ENCODE data around the gene ZNF362.
A peak's percentile ranks its signal among the peaks of the same experiment; 100 is the strongest.

Gene ZNF362, protein sequence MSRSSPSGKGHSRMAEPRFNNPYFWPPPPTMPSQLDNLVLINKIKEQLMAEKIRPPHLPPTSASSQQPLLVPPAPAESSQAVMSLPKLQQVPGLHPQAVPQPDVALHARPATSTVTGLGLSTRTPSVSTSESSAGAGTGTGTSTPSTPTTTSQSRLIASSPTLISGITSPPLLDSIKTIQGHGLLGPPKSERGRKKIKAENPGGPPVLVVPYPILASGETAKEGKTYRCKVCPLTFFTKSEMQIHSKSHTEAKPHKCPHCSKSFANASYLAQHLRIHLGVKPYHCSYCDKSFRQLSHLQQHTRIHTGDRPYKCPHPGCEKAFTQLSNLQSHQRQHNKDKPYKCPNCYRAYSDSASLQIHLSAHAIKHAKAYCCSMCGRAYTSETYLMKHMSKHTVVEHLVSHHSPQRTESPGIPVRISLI

DNA sequence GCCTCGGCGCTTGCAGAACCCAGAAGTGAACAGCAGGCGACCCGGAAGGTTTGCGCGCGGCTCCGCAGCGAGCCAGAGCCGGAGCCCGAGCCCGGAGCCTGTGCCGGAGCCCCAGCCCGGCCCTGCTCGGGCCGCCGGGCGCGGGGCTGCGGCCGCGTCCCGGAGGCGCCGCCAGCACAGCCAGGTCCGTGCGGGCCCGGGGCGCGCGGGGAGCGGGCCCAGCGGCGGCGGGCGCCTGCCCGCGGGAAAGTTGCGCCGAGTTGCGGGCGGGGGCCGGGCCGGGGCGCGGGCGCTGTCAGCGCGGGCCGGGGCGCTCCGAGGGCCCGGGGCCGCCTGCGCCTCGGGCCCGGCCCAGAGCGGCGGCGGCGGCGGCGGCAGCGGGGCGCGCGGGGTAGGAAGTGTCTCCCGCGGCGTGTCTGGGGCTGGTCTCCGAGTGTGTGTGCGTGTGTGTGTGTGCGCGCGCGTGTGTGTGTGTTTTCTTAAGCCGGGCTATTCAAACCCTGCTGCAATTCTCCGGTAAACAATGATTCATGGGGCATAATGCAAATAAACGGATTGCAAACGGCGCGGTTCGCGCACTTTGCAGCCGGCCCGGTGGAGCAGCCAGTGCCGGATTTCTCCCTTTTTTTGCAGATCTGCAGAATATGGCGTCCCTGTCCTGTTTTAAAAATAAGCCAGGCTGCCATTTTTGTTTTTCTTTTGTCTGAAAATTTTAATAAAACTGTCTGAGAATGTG lies at the start of gene ZNF362:
TSS of gene ZNF362 (plus strand) at position 22 of the 736 bp plus-strand sequence. CDS start 14,083 bp downstream, outside the sequence.
- CTCF ChIA-PET = interaction anchor here (0.6 to 1.2 kb wide), 4 partner anchors 8 to 158 kb away, joined by 3 read pairs; no protein-coding TSS in a partner anchor

DNA sequence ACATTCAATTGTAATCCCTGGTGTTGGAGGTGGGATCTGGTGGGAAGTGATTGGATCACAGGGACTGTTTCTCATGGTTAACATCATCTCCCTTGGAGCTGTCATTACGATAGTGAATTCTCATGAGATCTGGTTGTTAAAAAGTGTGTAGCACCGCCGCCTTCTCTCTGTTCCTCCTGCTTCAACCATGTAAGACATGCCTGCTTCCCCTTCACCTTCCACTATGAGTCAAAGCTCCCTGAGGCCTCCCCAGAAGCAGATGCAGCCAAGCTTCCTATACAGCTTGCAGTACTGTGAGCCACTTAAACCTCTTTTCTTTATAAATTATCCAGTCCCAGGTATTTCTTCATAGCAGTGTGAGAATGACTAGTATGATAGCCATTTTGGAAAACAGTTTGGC lies 44.3 kb upstream of the ZNF362 start:
- Mint-ChIP-seq H3K4me3 (no peak overlapping the region), H3K36me3 (no peaks in the 10 kb centered on the region), H3K9me3 (peaks cover 3% of the 10 kb centered on the region), H3K27ac (no peak overlapping the region), H3K27me3 (peaks cover 26% of the 10 kb centered on the region), H3K4me1 (no peaks in the 10 kb centered on the region)
- CTCF ChIA-PET = no interaction called here
- DNase-seq = no peak

More for the DNA sequence above, at the start of gene ZNF362:
- H3K27ac Mint-ChIP-seq = peak within 1 kb of the TSS; percentile 98
- DNase-seq = peak; percentile 80
- H3K4me1 Mint-ChIP-seq = peaks cover 30% of the 10 kb centered on the region
- H3K9me3 Mint-ChIP-seq = no peaks in the 10 kb centered on the region
- peak within 1 kb of the TSS; percentile 97 for H3K4me3 Mint-ChIP-seq
- H3K27me3 Mint-ChIP-seq = peaks cover 30% of the 10 kb centered on the region
- H3K36me3 Mint-ChIP-seq = peaks cover 4% of the 10 kb centered on the region

DNA sequence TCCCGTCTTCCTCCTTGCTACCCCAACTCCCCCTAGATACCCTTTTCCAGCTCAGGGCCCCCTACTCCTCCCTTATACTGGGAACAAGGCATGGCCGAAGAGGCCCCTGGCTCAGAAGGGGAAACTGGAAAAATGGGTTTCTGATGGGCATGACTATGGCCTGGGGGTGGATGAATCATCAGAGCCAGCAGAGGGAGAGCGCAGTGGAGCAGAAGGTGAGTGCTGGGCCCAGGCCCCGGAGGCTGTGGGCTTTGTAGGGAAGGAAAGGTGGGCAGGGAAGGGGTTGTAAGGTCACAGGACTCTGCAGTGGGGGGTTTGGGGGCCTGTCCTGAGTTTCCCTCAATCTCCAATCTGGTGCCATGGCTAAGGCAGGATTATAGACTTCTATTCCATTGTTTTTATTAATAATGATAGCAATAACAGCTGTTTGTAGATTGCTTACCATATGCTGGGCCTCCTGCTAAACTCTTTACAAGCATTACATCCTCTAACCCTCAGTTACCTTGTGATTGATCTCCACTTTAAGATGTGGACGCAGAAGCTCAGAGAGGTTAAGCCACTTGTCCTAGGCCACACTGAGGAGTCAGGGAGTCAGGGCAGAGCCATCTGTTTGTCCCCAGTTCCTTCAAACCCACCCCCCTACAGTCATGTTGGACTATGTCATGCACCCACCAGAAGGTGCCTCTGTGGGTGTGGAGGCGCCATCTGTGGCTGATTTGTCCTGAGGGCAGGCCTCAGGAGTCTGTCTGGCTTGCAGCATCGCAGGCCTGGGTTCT lies 36.2 kb upstream of the ZNF362 start:
- CTCF ChIA-PET = no interaction called here
- Mint-ChIP-seq H3K4me3 (no peak overlapping the region), H3K4me1 (no peaks in the 10 kb centered on the region), H3K27ac (no peak overlapping the region), H3K27me3 (peaks cover 30% of the 10 kb centered on the region), H3K9me3 (peaks cover 5% of the 10 kb centered on the region), H3K36me3 (no peaks in the 10 kb centered on the region)
- DNase-seq = no peak

DNA sequence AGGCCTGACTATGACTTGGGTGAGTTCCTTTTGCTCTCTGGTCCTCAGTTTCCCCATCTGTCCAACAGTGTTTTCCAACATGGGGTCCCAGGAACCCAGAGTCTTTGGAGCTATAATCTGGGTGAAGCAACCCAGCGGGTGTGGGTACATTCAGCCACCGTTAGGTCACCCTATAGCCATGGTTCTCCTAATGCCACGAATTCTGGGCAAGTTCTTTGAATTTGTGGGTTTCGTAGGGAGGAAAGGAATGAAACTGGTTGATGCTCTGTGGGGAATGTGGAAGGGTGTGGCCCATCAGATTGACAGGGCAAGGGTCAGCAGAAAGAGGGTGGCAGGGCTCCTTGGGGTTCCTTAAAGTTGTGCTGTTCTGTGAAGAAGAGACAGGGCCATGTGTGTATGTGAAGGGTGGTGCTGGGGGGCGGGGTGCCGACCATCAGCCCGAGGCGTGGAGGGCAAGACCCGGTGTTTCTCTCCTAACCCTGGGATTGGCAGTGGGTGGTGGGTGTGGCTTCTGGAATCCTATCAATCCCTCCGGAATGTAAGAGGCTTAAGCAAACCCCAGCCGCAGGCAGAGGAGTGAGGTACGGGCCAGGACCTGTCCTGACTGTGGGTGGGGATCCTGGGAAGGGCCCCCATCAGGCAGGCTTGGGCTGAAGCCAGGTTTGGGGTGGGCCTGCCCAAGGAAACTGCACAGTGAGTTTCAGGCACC lies 35.5 kb upstream of the ZNF362 start:
- peaks cover 5% of the 10 kb centered on the region for H3K9me3 Mint-ChIP-seq
- no peaks in the 10 kb centered on the region for H3K4me1 Mint-ChIP-seq
- H3K36me3 Mint-ChIP-seq = no peaks in the 10 kb centered on the region
- no peak overlapping the region for H3K27ac Mint-ChIP-seq
- H3K27me3 Mint-ChIP-seq = peaks cover 30% of the 10 kb centered on the region
- H3K4me3 Mint-ChIP-seq = no peak overlapping the region
- DNase-seq = no peak
- CTCF ChIA-PET = interaction anchor here (1.0 kb wide), 1 partner anchor 249 kb away, joined by 3 read pairs; no protein-coding TSS in a partner anchor

DNA sequence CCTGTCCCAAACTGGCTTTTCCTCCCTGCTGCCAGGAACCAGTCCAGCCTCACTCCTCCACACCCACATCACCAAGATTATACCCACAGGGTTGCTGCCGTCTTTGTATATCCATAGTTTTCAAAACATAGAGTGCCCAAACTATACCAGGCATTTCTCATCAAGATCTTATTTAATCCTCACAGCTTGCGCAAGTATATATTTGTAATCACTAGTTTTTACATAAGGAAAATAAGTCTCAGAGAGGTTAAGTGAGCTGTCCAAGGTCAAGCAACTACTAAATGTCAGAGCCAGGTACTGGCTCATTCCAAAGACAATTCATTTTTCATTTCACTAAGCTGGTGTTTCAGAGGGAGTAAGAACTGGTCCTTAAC lies 34.9 kb upstream of the ZNF362 start:
- Mint-ChIP-seq H3K27ac (no peak overlapping the region), H3K4me3 (no peak overlapping the region), H3K9me3 (peaks cover 5% of the 10 kb centered on the region), H3K27me3 (peaks cover 30% of the 10 kb centered on the region), H3K4me1 (no peaks in the 10 kb centered on the region), H3K36me3 (no peaks in the 10 kb centered on the region)
- CTCF ChIA-PET = interaction anchor here (1.0 kb wide), 1 partner anchor 249 kb away, joined by 3 read pairs; no protein-coding TSS in a partner anchor
- DNase-seq = no peak

DNA sequence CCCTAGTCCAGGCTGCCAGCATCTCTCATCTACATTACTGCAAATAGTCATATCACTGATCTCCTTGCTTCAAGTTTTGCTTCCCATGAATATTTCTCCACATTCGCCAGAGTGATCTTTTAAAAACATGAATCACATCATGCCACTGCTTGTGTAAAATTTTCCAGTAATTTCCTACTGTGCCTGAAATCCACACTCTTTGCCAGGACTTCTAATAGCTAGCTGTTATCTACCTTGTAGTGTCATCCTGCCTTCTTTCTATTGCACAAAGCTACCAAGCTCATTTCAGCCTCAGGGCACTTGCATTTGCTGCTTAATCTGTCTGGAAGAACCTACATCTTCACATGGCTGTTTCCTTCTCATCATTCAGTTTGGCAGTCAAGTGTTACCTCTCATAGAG lies 33.9 kb upstream of the ZNF362 start:
- Mint-ChIP-seq H3K9me3 (peaks cover 5% of the 10 kb centered on the region), H3K27me3 (peaks cover 20% of the 10 kb centered on the region), H3K36me3 (no peaks in the 10 kb centered on the region), H3K4me1 (no peaks in the 10 kb centered on the region), H3K27ac (no peak overlapping the region), H3K4me3 (no peak overlapping the region)
- CTCF ChIA-PET = no interaction called here
- DNase-seq = no peak

DNA sequence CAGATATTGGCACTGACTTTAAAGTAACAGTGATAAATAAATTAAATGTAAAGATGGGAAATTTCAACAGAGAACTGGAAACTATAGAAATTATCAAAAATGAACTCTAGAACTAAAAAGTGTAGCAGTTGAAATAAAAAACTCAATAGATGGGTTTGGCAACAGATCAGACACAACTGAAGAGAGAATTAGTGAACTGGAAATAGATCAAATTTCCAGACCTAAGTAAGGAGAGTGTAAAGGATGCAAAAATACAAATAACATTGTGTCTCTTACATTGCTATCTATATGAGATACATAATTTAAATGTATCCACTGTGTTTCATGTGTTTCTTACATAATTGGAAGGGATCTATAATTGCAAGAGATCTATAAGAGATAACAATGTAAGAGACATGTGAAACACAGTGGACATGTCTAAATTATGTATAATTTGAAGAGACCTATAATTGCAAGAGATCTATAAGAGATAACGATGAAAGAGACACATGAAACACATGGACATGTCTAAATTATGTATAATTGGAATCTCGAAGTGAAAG lies 32.1 kb upstream of the ZNF362 start:
- H3K4me3 Mint-ChIP-seq = no peak overlapping the region
- CTCF ChIA-PET = no interaction called here
- H3K36me3 Mint-ChIP-seq = no peaks in the 10 kb centered on the region
- H3K27ac Mint-ChIP-seq = no peak overlapping the region
- no peaks in the 10 kb centered on the region for H3K4me1 Mint-ChIP-seq
- H3K27me3 Mint-ChIP-seq = peaks cover 27% of the 10 kb centered on the region
- no peak for DNase-seq
- H3K9me3 Mint-ChIP-seq = peaks cover 5% of the 10 kb centered on the region

DNA sequence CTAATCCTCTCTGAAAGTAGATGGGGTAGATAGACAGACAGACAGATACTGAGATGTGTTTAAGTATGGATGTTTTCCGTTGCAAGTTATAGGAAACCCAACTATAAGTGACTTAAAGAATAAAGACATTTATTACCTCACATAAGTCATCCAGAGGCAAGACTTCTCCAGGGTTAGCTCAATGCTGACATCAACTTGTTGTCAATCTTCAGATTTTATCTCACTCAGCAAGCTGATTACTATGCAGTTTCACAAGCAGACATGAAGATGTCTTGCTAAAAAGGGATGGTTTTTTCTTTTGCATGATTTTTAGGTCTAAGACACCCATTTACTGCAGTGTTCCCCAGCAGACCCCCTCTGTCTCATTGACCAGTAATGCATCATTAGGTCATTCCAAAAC lies 30.7 kb upstream of the ZNF362 start:
- no peak for DNase-seq
- no peak overlapping the region for H3K27ac Mint-ChIP-seq
- CTCF ChIA-PET = interaction anchor here (1.0 kb wide), 1 partner anchor 71 kb away, joined by 3 read pairs; no protein-coding TSS in a partner anchor
- H3K36me3 Mint-ChIP-seq = no peaks in the 10 kb centered on the region
- peaks cover 24% of the 10 kb centered on the region for H3K27me3 Mint-ChIP-seq
- no peak overlapping the region for H3K4me3 Mint-ChIP-seq
- no peaks in the 10 kb centered on the region for H3K4me1 Mint-ChIP-seq
- peaks cover 5% of the 10 kb centered on the region for H3K9me3 Mint-ChIP-seq

DNA sequence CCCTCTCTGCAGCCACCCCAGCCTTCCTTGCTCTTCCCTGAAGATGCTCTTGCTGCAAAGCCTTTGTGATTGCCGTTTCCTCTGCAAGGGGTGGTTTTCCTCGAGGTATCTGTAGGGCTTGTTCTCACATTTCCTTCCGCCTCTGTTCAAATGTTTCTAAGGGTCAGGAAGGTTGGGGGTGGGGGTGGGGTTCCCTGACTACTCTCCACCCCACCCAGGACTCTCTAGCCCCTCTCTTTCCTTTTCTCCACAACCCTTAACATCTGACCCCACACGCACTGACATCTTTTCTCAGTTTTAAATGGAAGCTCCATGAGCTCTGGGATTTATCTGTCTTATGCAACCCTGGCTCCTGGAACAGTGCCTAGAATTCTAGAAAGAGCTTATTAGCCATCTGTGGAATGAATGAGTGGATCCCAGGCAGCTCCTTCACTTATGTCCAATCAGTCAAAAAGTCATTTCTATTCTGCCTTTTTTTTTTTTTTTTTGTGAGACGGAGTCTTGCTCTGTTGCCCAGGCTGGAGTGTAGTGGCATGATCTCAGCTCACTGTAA lies 27.3 kb upstream of the ZNF362 start:
- H3K27ac Mint-ChIP-seq = no peak overlapping the region
- CTCF ChIA-PET = no interaction called here
- no peak for DNase-seq
- no peaks in the 10 kb centered on the region for H3K4me1 Mint-ChIP-seq
- H3K27me3 Mint-ChIP-seq = peaks cover 21% of the 10 kb centered on the region
- H3K9me3 Mint-ChIP-seq = peaks cover 3% of the 10 kb centered on the region
- no peaks in the 10 kb centered on the region for H3K36me3 Mint-ChIP-seq
- H3K4me3 Mint-ChIP-seq = no peak overlapping the region

DNA sequence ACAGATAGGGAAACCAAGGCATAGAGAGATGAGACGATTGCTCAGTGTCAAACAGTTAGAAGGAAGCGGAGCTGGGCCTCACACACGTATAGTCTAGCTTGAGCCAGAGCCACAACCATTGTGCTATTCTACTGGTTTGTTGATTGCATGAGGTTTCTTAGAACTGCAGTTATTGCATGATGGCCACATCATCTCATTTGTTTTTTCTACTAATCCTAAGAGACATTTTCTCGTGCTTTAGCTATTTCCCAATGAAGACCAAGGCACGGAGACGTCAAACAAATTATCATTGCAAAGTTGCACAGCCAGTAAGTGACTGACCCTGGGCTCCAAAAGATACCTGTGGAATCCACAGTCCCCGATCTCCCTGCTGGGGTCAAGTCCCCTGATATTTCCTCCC lies 25.1 kb upstream of the ZNF362 start:
- CTCF ChIA-PET = no interaction called here
- Mint-ChIP-seq H3K27ac (no peak overlapping the region), H3K27me3 (peaks cover 21% of the 10 kb centered on the region), H3K4me1 (peaks cover 2% of the 10 kb centered on the region), H3K36me3 (no peaks in the 10 kb centered on the region), H3K4me3 (no peak overlapping the region), H3K9me3 (no peaks in the 10 kb centered on the region)
- DNase-seq = no peak

DNA sequence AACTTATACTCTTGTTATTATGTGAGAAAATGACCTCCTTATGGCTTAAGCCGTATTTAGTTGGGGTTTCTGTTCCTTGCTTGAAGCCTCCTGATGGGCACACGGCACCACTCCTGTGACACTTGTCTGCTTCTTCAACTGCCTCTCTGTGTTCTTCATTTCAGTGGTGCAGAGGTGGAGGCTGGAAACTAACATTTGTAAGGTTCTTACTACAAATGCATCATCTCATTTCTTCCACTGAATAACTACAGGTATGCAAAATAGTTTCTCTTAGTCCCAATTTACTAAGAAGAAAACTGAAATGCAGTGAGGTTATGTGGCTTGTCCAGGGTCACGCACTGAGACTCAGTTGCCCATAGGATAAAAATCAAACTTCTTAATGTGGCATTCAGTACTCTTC lies 23.6 kb upstream of the ZNF362 start:
- Mint-ChIP-seq H3K27ac (no peak overlapping the region), H3K27me3 (peaks cover 21% of the 10 kb centered on the region)

DNA sequence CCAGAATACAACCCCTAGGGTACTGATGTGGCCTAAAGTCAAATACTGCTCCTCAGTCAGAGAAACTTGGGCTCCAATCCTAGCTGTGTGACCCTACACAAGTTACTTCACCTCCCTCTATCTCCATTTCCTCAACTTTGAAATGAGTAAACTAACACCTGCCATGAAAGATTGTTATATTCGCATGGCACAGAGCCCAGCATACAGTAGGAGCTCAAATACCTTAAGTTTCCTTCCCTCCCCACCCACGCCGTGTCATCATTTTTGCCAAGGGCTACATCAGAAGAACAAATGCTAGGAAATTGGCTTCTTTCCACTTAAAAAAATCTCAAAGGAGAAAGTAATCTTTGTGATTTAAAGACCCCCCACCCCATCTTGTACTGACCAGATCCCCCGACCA lies 22.2 kb upstream of the ZNF362 start:
- CTCF ChIA-PET = no interaction called here

More for the DNA sequence above, 23.6 kb upstream of the ZNF362 start:
- Mint-ChIP-seq H3K36me3 (no peaks in the 10 kb centered on the region), H3K4me3 (no peak overlapping the region), H3K4me1 (peaks cover 8% of the 10 kb centered on the region), H3K9me3 (no peaks in the 10 kb centered on the region)
- DNase-seq = no peak
- CTCF ChIA-PET = no interaction called here

DNA sequence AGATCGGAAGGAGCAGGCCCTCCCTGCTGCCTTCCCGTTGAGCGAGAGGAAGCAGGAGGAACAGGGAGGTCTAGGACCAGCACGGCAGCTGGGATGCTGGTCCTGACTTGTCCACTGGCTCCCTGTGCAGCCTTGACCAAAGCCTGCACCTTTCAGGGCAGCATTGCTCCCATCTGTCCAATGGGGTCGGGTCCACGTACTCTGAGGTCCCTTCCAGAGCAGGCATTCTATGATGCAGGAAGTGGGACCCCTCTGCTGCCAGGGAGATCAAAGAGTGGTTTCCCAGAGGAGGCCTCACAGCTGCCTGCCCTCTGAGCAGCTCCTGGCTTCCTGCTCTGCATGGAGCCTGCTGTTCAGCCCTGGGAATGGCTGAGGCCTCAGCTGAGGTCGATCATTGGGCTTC lies 21.7 kb upstream of the ZNF362 start:
- no peaks in the 10 kb centered on the region for H3K9me3 Mint-ChIP-seq
- peaks cover 9% of the 10 kb centered on the region for H3K4me1 Mint-ChIP-seq
- no peak overlapping the region for H3K27ac Mint-ChIP-seq
- CTCF ChIA-PET = no interaction called here
- no peak for DNase-seq
- H3K27me3 Mint-ChIP-seq = peaks cover 12% of the 10 kb centered on the region
- H3K4me3 Mint-ChIP-seq = no peak overlapping the region
- no peaks in the 10 kb centered on the region for H3K36me3 Mint-ChIP-seq

More for the DNA sequence above, 22.2 kb upstream of the ZNF362 start:
- Mint-ChIP-seq H3K36me3 (no peaks in the 10 kb centered on the region), H3K27ac (no peak overlapping the region), H3K9me3 (no peaks in the 10 kb centered on the region), H3K4me1 (peaks cover 9% of the 10 kb centered on the region), H3K4me3 (no peak overlapping the region), H3K27me3 (peaks cover 10% of the 10 kb centered on the region)
- no peak for DNase-seq

Measured in activated naive CD4-positive, alpha-beta T cell treated with anti-CD3 and anti-CD28 coated beads, Interleukin-2, amount 10 ng/mL, durations not matched to agents 7 days and 5 days (primary cell).